Liver (tissue), 9 donors: ENCODE results near the gene CRYL1. TPM values are rescaled to one million over a fixed set of nuclear protein-coding genes. Genes with fewer than 3 reads are reported as not detected.
A peak's percentile ranks its signal among the peaks of the same experiment; 100 is the strongest.

Experiments
- DNase-seq: peaks from one replicate; pipeline ENCODE4 v3.0.0-alpha.2; 2017; ENCODE audit warnings: low spot score
- H3K27ac ChIP-seq, 2 donors: one replicate each; pipeline ENCODE4 v1.7.0; 2013; ENCODE audit warnings: inconsistent platforms in 2 of 2, low read length in 2 of 2, control low read depth in 1 of 2, low read depth in 1 of 2, mild to moderate bottlenecking in 1 of 2
- H3K27me3 ChIP-seq, 4 donors: one replicate each; pipeline versions ENCODE4 v1.6.1 to v1.7.0; 2013; ENCODE audit warnings: low read length in 3 of 4, inconsistent platforms in 1 of 4, mild to moderate bottlenecking in 1 of 4, moderate library complexity in 1 of 4; ENCODE audit not compliant: control insufficient read depth in 4 of 4, insufficient read depth in 4 of 4
- H3K36me3 ChIP-seq, 4 donors: one replicate each; pipeline versions ENCODE4 v1.6.1 to v1.7.0; 2013; ENCODE audit warnings: low read length in 3 of 4, mild to moderate bottlenecking in 3 of 4, low read depth in 1 of 4, moderate library complexity in 1 of 4; ENCODE audit not compliant: control insufficient read depth in 4 of 4, insufficient read depth in 3 of 4
- H3K4me1 ChIP-seq, 4 donors: one replicate each; pipeline versions ENCODE4 v1.6.1 to v1.7.0; 2013; ENCODE audit warnings: low read length in 3 of 4, mild to moderate bottlenecking in 3 of 4, moderate library complexity in 1 of 4; ENCODE audit not compliant: control insufficient read depth in 4 of 4, insufficient read depth in 4 of 4
- H3K4me3 ChIP-seq, 3 donors: one replicate each; pipeline versions ENCODE4 v1.6.1 to v1.7.0; 2013; ENCODE audit warnings: low read length in 3 of 3, control low read depth in 1 of 3, low read depth in 1 of 3, mild to moderate bottlenecking in 1 of 3
- H3K9ac ChIP-seq, 2 donors: one replicate each; pipeline ENCODE4 v1.7.0; 2013; ENCODE audit warnings: low read length in 2 of 2, mild to moderate bottlenecking in 2 of 2, moderate library complexity in 2 of 2, control low read depth in 1 of 2, low read depth in 1 of 2
- H3K9me3 ChIP-seq, 4 donors: one replicate each; pipeline versions ENCODE4 v1.6.1 to v1.7.0; 2013; ENCODE audit warnings: low read length in 3 of 4; ENCODE audit not compliant: control insufficient read depth in 4 of 4
- ATF3 ChIP-seq: IDR thresholded peaks from 2 replicates; pipeline ENCODE4 v1.6.1; 2016; ENCODE audit warnings: antibody characterized with exemption
- CTCF ChIP-seq: fragments of 150-350 bp; IDR thresholded peaks from 2 replicates; pipeline ENCODE4 v1.5.1; 2017; ENCODE audit warnings: improper control_type of control experiment, low read depth, low read length; ENCODE audit not compliant: missing input control
- EGR1 ChIP-seq, 2 donors: IDR thresholded peaks; 2 replicates each; pipeline ENCODE4 v1.6.1; 2016 to 2018; ENCODE audit warnings: antibody characterized with exemption in 2 of 2, low read depth in 2 of 2
- FOXA1 ChIP-seq: IDR thresholded peaks from 2 replicates; pipeline ENCODE4 v1.6.1; 2016; ENCODE audit warnings: antibody characterized with exemption
- FOXA2 ChIP-seq: IDR thresholded peaks from 2 replicates; pipeline ENCODE4 v1.6.1; 2016; ENCODE audit warnings: antibody characterized with exemption
- GABPA ChIP-seq, 2 donors: IDR thresholded peaks in 1 of 2; conservative IDR thresholded peaks in 1 of 2; 2 replicates each; pipeline ENCODE4 v1.6.1; 2016; ENCODE audit warnings: antibody characterized with exemption in 2 of 2, mild to moderate bottlenecking in 1 of 2, moderate library complexity in 1 of 2
- HNF4A ChIP-seq, 2 donors: conservative IDR thresholded peaks; 2 replicates each; pipeline ENCODE4 v1.6.1; 2016; ENCODE audit warnings: antibody characterized with exemption in 2 of 2, mild to moderate bottlenecking in 2 of 2
- JUND ChIP-seq, 2 donors: IDR thresholded peaks; 2 replicates each; pipeline ENCODE4 v1.6.1; 2016; ENCODE audit warnings: antibody characterized with exemption in 2 of 2
- NR2F2 ChIP-seq: IDR thresholded peaks from 2 replicates; pipeline ENCODE4 v1.6.1; 2016; ENCODE audit warnings: antibody characterized with exemption
- RAD21 ChIP-seq, 2 donors: IDR thresholded peaks; 2 replicates each; pipeline ENCODE4 v1.6.1; 2016; ENCODE audit warnings: antibody characterized with exemption in 2 of 2, mild to moderate bottlenecking in 2 of 2
- SP1 ChIP-seq: IDR thresholded peaks from 2 replicates; pipeline ENCODE4 v1.6.1; 2018; ENCODE audit warnings: antibody characterized with exemption, mild to moderate bottlenecking
- TAF1 ChIP-seq: conservative IDR thresholded peaks from 2 replicates; pipeline ENCODE4 v1.6.1; 2016; ENCODE audit warnings: antibody characterized with exemption, mild to moderate bottlenecking
- YY1 ChIP-seq: IDR thresholded peaks from 2 replicates; pipeline ENCODE4 v1.6.1; 2016; ENCODE audit warnings: antibody characterized with exemption, mild to moderate bottlenecking
- ZBTB33 ChIP-seq: IDR thresholded peaks from 2 replicates; pipeline ENCODE4 v1.6.1; 2016; ENCODE audit warnings: antibody characterized with exemption
- WGBS: extraction: QIAGEN DNeasy Blood & Tissue Kit; methylation state at CpG from one replicate; pipeline ENCODE4 v1.1.7; 2013; 5-methylcytosine and 5-hydroxymethylcytosine counted together
- polyA plus RNA-seq, 2 donors: library from polyadenylated mRNA; stranded (reverse) in 1 of 2; unstranded in 1 of 2; fragments of 200-250 nt in 1 of 2; fragments of >200 nt in 1 of 2; fragmentation: Nextera tagmentation in 1 of 2; extraction: Ambion mirVana in 1 of 2; gene quantifications; one replicate each; pipeline versions ENCODE4 v1.2.1 to v1.2.3, GENCODE V29; 2013 to 2015
- total RNA-seq, 2 donors: library from RNA; depleted of rRNA; stranded (reverse); fragments of >200 nt; gene quantifications; one replicate each; pipeline ENCODE4 v1.2.3, GENCODE V29; 2014
- TF ChIP-seq, protein P1 (sequence below): IDR thresholded peaks from 2 replicates; pipeline ENCODE4 v1.6.1; 2016; ENCODE audit warnings: antibody characterized with exemption
- donor health status: healthy.
- donor health status: healthy.
- donor health status: healthy.
- donor health status: healthy.
- donor health status: healthy.

Gene CRYL1
- total and polyA plus RNA-seq, 4 donors, result 87.8 to 179 (median 168) TPM

GRCh38 chr13:20501592-20501991, 24.1 kb downstream of the CRYL1 start:
- WGBS, result 69% methylated on average over 4 of the region's 4 CpGs
- peaks cover 12 to 57% (median 35%) of the 10 kb centered on the region in 4 donors for H3K4me1 ChIP-seq

GRCh38 chr13:20501120-20501519, 24.5 kb downstream of the CRYL1 start:
- no peaks in the 10 kb centered on the region for H3K27me3 ChIP-seq
- peaks cover 0 to 11% (median 1%) of the 10 kb centered on the region in 4 donors for H3K36me3 ChIP-seq
- H3K9me3 ChIP-seq, result no peaks in the 10 kb centered on the region
- no peak for TF ChIP-seq NR2F2
- no peak for TF ChIP-seq ATF3
- TF ChIP-seq RAD21 (IDR thresholded peaks at IDR 0.05), result no peak
- no peak for TF ChIP-seq FOXA1
- no peak for TF ChIP-seq TAF1
- TF ChIP-seq CTCF, result no peak
- H3K4me1 ChIP-seq, result peaks cover 12 to 57% (median 34%) of the 10 kb centered on the region in 4 donors
- peak overlapping the region in 1 of 2 donors; percentile 20 for H3K27ac ChIP-seq
- no peak overlapping the region for H3K4me3 ChIP-seq
- no peak overlapping the region for H3K9ac ChIP-seq
- 84% methylated on average over 2 of the region's 2 CpGs for WGBS
- DNase-seq, result no peak

More at GRCh38 chr13:20501592-20501991, 24.1 kb downstream of the CRYL1 start:
- no peak for TF ChIP-seq JUND (IDR thresholded peaks at IDR 0.05)
- no peak for TF ChIP-seq NR2F2
- TF ChIP-seq EGR1 (IDR thresholded peaks at IDR 0.05; ENCODE audit: low read depth in 2 of 2), result no peak
- no peaks in the 10 kb centered on the region for H3K27me3 ChIP-seq
- peaks cover 0 to 11% (median 1%) of the 10 kb centered on the region in 4 donors for H3K36me3 ChIP-seq
- H3K27ac ChIP-seq, result peak overlapping the region in 1 of 2 donors; percentile 20
- no peak overlapping the region for H3K4me3 ChIP-seq
- no peak overlapping the region for H3K9ac ChIP-seq
- no peaks in the 10 kb centered on the region for H3K9me3 ChIP-seq
- DNase-seq, result no peak

GRCh38 chr13:20499986-20500385, 25.7 kb downstream of the CRYL1 start:
- WGBS, result 94% methylated on average over 2 of the region's 2 CpGs
- H3K27ac ChIP-seq, result no peak overlapping the region
- no peak overlapping the region for H3K9ac ChIP-seq
- no peak for DNase-seq
- TF ChIP-seq JUND (IDR thresholded peaks at IDR 0.05) (no peak), SP1 (no peak), ATF3 (no peak), FOXA2 (no peak), RAD21 (IDR thresholded peaks at IDR 0.05) (no peak), GABPA (IDR thresholded peaks at IDR 0.05 in 1 of 2, conservative IDR thresholded peaks at IDR 0.05 in 1 of 2) (no peak), CTCF (no peak), FOXA1 (no peak), TAF1 (no peak), ZBTB33 (no peak), HNF4A (conservative IDR thresholded peaks at IDR 0.05) (no peak), YY1 (no peak), NR2F2 (no peak)
- TF ChIP-seq, protein P1, sequence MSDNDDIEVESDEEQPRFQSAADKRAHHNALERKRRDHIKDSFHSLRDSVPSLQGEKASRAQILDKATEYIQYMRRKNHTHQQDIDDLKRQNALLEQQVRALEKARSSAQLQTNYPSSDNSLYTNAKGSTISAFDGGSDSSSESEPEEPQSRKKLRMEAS, result no peak
- peaks cover 0 to 11% (median 1%) of the 10 kb centered on the region in 4 donors for H3K36me3 ChIP-seq
- H3K4me3 ChIP-seq, result no peak overlapping the region
- peaks cover 11 to 57% (median 33%) of the 10 kb centered on the region in 4 donors for H3K4me1 ChIP-seq
- H3K9me3 ChIP-seq, result no peaks in the 10 kb centered on the region
- H3K27me3 ChIP-seq, result no peaks in the 10 kb centered on the region
